Central memory CD8-positive, alpha-beta T cell (primary cell): ENCODE results near the gene FUT3.

Experiments
- ATAC-seq: fragments of 150-1000 bp; cut with Tn5 transposase; replicated peaks from 2 replicates; pipeline ENCODE4 v1.10.0; 2022; ENCODE audit warnings: mild to moderate bottlenecking, moderate FRiP score, moderate number of reproducible peaks; ENCODE audit not compliant: poor library complexity, severe bottlenecking; ENCODE audit errors: extremely low read depth
- DNase-seq, 2 donors: peaks; one replicate each; pipeline ENCODE4 v3.0.0; 2021; ENCODE audit warnings: low spot score in 2 of 2
- H3K27ac Mint-ChIP-seq: one replicate; pipeline ENCODE4 v1.8.0; 2022; ENCODE audit warnings: low read depth, mild to moderate bottlenecking, moderate library complexity, mixed read lengths
- H3K27me3 Mint-ChIP-seq: one replicate; pipeline ENCODE4 v1.8.0; 2022; ENCODE audit warnings: mixed read lengths
- H3K36me3 Mint-ChIP-seq: one replicate; pipeline ENCODE4 v1.8.0; 2022; ENCODE audit warnings: mild to moderate bottlenecking, moderate library complexity, mixed read lengths; ENCODE audit not compliant: insufficient read depth
- H3K4me1 Mint-ChIP-seq: one replicate; pipeline ENCODE4 v1.8.0; 2022; ENCODE audit warnings: mixed read lengths
- H3K4me3 Mint-ChIP-seq: one replicate; pipeline ENCODE4 v1.8.0; 2022; ENCODE audit warnings: mild to moderate bottlenecking, moderate library complexity, mixed read lengths
- H3K9me3 Mint-ChIP-seq: one replicate; pipeline ENCODE4 v1.8.0; 2022; ENCODE audit warnings: mixed read lengths

FUT3 gene

DNA sequence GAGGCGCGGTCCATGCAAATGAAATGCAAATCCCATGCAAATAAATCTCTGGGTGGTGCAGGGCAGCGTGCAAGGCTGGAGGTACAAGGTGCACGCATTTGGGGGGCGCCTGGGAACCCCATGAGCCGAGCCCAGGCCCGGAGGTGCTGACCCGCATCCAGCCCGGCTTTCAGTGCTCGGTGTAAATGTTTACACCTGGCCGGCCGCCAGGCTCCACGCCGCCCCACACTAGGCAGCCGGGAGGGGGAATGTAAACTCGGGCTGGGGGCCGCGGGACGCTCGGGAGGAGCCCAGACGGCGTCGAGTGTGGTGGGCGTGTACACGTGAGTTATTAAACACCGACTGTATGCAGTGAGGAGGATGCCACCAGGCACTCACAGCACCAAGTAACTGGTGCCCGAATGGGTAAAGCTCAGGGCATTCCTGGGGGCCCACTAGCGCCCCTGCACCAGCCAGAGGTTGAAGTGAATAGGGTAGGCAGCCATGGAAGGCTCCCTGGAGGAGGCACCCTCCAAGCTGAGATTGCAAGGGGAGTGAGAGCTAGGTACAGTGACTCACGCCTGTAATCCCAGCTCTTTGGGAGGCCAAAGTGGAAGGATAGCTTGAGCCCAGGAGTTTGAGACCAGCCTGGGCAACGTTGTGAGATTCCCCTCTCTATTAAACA lies 28.9 kb downstream of the FUT3 start:
- Mint-ChIP-seq H3K27me3 (peaks cover 16% of the 10 kb centered on the region), H3K4me3 (no peak overlapping the region), H3K27ac (no peak overlapping the region), H3K36me3 (peaks cover 7% of the 10 kb centered on the region), H3K9me3 (peaks cover 5% of the 10 kb centered on the region), H3K4me1 (peaks cover 5% of the 10 kb centered on the region)
- DNase-seq (no peak), ATAC-seq (no peak)

GRCh38 chr19:5821521-5822180 lies 29.6 kb downstream of the FUT3 start:
- Mint-ChIP-seq H3K27me3 (peaks cover 23% of the 10 kb centered on the region), H3K4me1 (no peaks in the 10 kb centered on the region), H3K36me3 (peaks cover 4% of the 10 kb centered on the region), H3K4me3 (no peak overlapping the region), H3K27ac (no peak overlapping the region), H3K9me3 (no peaks in the 10 kb centered on the region)
- no peak for ATAC-seq
- DNase-seq: no peak

DNA sequence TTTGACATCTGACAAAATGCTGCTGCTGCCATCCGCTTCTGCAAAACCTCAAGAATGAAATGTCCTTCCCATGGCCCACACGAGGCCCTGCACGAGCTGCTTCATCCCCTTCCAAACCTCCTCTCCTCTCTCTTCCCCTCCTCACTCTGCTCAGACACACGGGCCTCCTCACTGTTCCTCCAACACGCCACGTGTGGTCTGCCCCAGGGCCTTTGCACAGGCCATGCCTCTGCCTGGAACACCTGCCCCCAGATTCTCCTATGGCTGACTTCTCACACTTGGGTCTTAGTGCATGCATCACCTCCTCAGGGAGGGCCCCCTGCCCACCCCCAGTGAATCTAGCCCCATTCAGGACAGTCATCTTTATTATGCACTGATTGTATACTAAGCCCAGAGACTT lies 30.5 kb downstream of the FUT3 start:
- Mint-ChIP-seq H3K36me3 (peaks cover 2% of the 10 kb centered on the region), H3K4me1 (no peaks in the 10 kb centered on the region), H3K27me3 (peaks cover 28% of the 10 kb centered on the region), H3K9me3 (no peaks in the 10 kb centered on the region), H3K27ac (no peak overlapping the region), H3K4me3 (no peak overlapping the region)
- ATAC-seq: no peak
- DNase-seq: no peak

GRCh38 chr19:5818594-5818993 lies 32.7 kb downstream of the FUT3 start:
- H3K4me3 Mint-ChIP-seq: no peak overlapping the region
- H3K36me3 Mint-ChIP-seq: peaks cover 2% of the 10 kb centered on the region
- H3K27ac Mint-ChIP-seq: no peak overlapping the region
- H3K9me3 Mint-ChIP-seq: no peaks in the 10 kb centered on the region
- peaks cover 28% of the 10 kb centered on the region for H3K27me3 Mint-ChIP-seq
- ATAC-seq (no peak), DNase-seq (no peak)
- no peaks in the 10 kb centered on the region for H3K4me1 Mint-ChIP-seq

- Mint-ChIP-seq H3K36me3 (peaks cover 2% of the 10 kb centered on the region), H3K27me3 (peaks cover 28% of the 10 kb centered on the region), H3K4me1 (no peaks in the 10 kb centered on the region), H3K9me3 (no peaks in the 10 kb centered on the region), H3K4me3 (no peak overlapping the region), H3K27ac (no peak overlapping the region)
- ATAC-seq (no peak), DNase-seq (no peak)
Measured at GRCh38 chr19:5817218-5817617, 34.0 kb downstream of the FUT3 start.

DNA sequence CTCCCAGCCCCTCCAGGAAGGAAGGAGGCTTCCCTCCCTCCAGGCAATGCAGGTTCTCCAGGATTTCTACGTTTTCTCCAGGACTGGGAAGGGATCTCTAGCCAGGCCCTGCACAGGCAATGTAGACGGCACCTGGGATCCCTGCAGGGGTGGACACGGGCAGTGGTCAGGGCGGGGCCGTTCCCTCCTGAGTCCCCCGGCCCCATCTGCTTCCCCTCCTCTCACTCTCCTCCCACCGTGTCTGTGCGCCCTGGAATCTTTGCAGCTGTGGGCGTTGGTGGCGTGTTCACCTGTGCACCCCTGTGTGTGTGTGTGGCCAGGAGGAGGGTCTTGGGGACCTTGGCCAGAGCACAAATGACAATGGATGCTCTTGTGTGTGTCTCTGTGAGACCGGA lies 36.4 kb downstream of the FUT3 start:
- Mint-ChIP-seq H3K4me3 (no peak overlapping the region), H3K9me3 (no peaks in the 10 kb centered on the region), H3K27me3 (peaks cover 18% of the 10 kb centered on the region), H3K36me3 (no peaks in the 10 kb centered on the region), H3K27ac (no peak overlapping the region), H3K4me1 (no peaks in the 10 kb centered on the region)
- no peak for DNase-seq
- ATAC-seq: no peak

GRCh38 chr19:5814123-5814851 lies 37.0 kb downstream of the FUT3 start:
- Mint-ChIP-seq H3K27me3 (peaks cover 18% of the 10 kb centered on the region), H3K4me3 (no peak overlapping the region), H3K27ac (no peak overlapping the region), H3K9me3 (no peaks in the 10 kb centered on the region), H3K36me3 (no peaks in the 10 kb centered on the region), H3K4me1 (no peaks in the 10 kb centered on the region)
- no peak for DNase-seq
- ATAC-seq: no peak

DNA sequence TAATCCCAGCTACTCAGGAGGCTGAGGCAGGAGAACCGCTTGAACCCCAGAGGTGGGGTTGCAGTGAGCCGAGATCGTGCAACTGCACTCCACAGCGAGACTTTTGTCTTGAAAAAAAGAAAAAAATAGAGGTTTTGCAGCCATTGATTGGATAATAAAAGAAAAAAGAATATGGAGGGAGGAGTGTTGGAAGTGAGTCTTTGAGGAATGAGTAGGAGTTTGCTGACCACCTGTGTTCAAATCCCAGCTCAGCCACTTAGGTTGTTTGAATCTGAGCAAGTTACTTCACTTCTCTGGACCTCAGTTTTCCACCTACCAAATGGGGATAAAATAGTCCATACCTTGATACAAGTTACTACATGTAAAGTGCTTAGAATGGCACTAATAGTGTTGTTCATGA lies 40.1 kb downstream of the FUT3 start:
- no peak overlapping the region for H3K27ac Mint-ChIP-seq
- DNase-seq: no peak
- no peaks in the 10 kb centered on the region for H3K9me3 Mint-ChIP-seq
- no peaks in the 10 kb centered on the region for H3K27me3 Mint-ChIP-seq
- no peaks in the 10 kb centered on the region for H3K4me1 Mint-ChIP-seq
- ATAC-seq: no peak
- H3K36me3 Mint-ChIP-seq: peaks cover 7% of the 10 kb centered on the region
- no peak overlapping the region for H3K4me3 Mint-ChIP-seq

- H3K27me3 Mint-ChIP-seq: peaks cover 1% of the 10 kb centered on the region
Measured at GRCh38 chr19:5809469-5809868, 41.8 kb downstream of the FUT3 start.

DNA sequence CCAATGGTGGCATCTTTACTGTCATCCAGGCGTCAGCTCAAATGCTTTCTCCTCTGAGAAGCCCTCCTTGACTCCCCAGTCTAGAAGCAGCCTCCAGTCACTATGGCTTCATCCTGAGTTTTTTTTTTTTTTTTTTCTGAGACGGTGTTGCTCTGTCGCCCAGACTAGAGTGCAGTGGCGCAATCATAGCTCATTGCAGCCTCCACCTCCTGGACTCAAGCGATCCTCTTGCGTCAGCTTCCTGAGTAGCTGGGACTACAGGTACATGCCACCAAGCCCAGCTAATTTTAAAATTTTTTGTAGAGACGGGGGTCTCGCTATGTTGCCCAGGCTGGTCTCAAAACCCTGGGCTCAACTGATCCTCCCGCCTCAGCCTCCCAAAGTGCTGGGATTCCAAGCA lies 42.2 kb downstream of the FUT3 start:
- H3K9me3 Mint-ChIP-seq: no peaks in the 10 kb centered on the region
- DNase-seq: no peak
- peaks cover 13% of the 10 kb centered on the region for H3K36me3 Mint-ChIP-seq
- H3K4me3 Mint-ChIP-seq: no peak overlapping the region
- peaks cover 6% of the 10 kb centered on the region for H3K27me3 Mint-ChIP-seq
- ATAC-seq: no peak
- H3K27ac Mint-ChIP-seq: no peak overlapping the region
- peaks cover 6% of the 10 kb centered on the region for H3K4me1 Mint-ChIP-seq

More at GRCh38 chr19:5809469-5809868, 41.8 kb downstream of the FUT3 start:
- H3K4me3 Mint-ChIP-seq: no peak overlapping the region
- no peak for ATAC-seq
- peaks cover 2% of the 10 kb centered on the region for H3K4me1 Mint-ChIP-seq
- DNase-seq: no peak
- no peaks in the 10 kb centered on the region for H3K9me3 Mint-ChIP-seq
- no peak overlapping the region for H3K27ac Mint-ChIP-seq
- H3K36me3 Mint-ChIP-seq: peaks cover 10% of the 10 kb centered on the region

- H3K4me3 Mint-ChIP-seq: no peak overlapping the region
- DNase-seq (no peak), ATAC-seq (no peak)
- H3K27me3 Mint-ChIP-seq: peaks cover 14% of the 10 kb centered on the region
- H3K27ac Mint-ChIP-seq: no peak overlapping the region
- peaks cover 14% of the 10 kb centered on the region for H3K4me1 Mint-ChIP-seq
- no peaks in the 10 kb centered on the region for H3K9me3 Mint-ChIP-seq
- peaks cover 14% of the 10 kb centered on the region for H3K36me3 Mint-ChIP-seq
Measured at GRCh38 chr19:5808120-5808816, 43.0 kb downstream of the FUT3 start.

- DNase-seq (no peak), ATAC-seq (no peak)
- H3K9me3 Mint-ChIP-seq: no peaks in the 10 kb centered on the region
- H3K4me1 Mint-ChIP-seq: peaks cover 23% of the 10 kb centered on the region
- no peak overlapping the region for H3K27ac Mint-ChIP-seq
- peaks cover 27% of the 10 kb centered on the region for H3K27me3 Mint-ChIP-seq
- H3K4me3 Mint-ChIP-seq: no peak overlapping the region
- H3K36me3 Mint-ChIP-seq: peaks cover 18% of the 10 kb centered on the region
Measured at GRCh38 chr19:5806905-5807304, 44.3 kb downstream of the FUT3 start.
